ENCODE data around the gene PDCD2.
A peak's percentile ranks its signal among the peaks of the same experiment; 100 is the strongest.

PDCD2 gene

GRCh38 chr6:170552765-170553533 lies 31.5 kb downstream of the PDCD2 start, which contains the start of gene PSMB1:
PSMB1 (minus strand) TSS chr6:170553307; CDS start chr6:170553242, 65 bp downstream.
- H3K27me3 ChIP-seq (ENCODE audit: control insufficient read depth in 1 of 2, insufficient read depth in 2 of 2, low read length in 2 of 2): no peaks in the 10 kb centered on the region
- H3K27ac ChIP-seq (ENCODE audit: low read depth, low read length): peak within 1 kb of the TSS; percentile 92
- peaks cover 36 to 50% of the 10 kb centered on the region in 2 donors for H3K4me1 ChIP-seq (ENCODE audit: control insufficient read depth in 1 of 2, insufficient read depth in 2 of 2, low read length in 2 of 2)
- peak within 1 kb of the TSS; percentile 97 to 99 for H3K4me3 ChIP-seq (ENCODE audit: low read depth in 1 of 2, low read length in 2 of 2)
- peak within 1 kb of the TSS; percentile 91 to 96 for H3K9ac ChIP-seq (ENCODE audit: low read depth in 1 of 2, low read length in 2 of 2)
- peaks cover 7 to 19% of the 10 kb centered on the region in 2 donors for H3K36me3 ChIP-seq (ENCODE audit: control insufficient read depth in 1 of 2, insufficient read depth in 2 of 2, low read length in 2 of 2)
- no peaks in the 10 kb centered on the region for H3K9me3 ChIP-seq (ENCODE audit: control insufficient read depth in 1 of 2, low read length in 2 of 2)

DNA sequence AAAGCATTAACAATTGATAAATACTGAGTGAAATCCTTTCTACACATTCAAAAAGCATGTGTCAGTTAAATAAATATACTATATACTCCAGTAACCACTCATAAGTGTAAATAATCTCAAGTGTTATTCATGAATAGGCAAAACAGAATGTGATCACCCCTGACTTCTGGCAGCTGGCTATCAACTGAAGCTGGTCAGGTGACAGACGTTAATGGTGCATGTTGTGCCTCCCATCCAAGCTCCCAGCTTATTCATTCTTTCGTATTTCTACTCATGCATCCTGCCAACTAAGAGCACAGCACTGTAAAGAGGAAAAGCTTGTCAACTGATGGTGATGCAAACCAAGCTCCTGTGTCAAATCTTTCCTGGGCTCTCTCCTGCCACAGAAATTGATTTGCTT lies 39.0 kb downstream of the PDCD2 start:
- Histone ChIP-seq H3K9me3 (ENCODE audit: control insufficient read depth in 1 of 2, low read length in 2 of 2) (no peaks in the 10 kb centered on the region), H3K4me1 (ENCODE audit: control insufficient read depth in 1 of 2, insufficient read depth in 2 of 2, low read length in 2 of 2) (peaks cover 15 to 16% of the 10 kb centered on the region in 2 donors), H3K27me3 (ENCODE audit: control insufficient read depth in 1 of 2, insufficient read depth in 2 of 2, low read length in 2 of 2) (no peaks in the 10 kb centered on the region), H3K4me3 (ENCODE audit: low read depth in 1 of 2, low read length in 2 of 2) (no peak overlapping the region), H3K9ac (ENCODE audit: low read depth in 1 of 2, low read length in 2 of 2) (no peak overlapping the region), H3K27ac (ENCODE audit: low read depth, low read length) (no peak overlapping the region), H3K36me3 (ENCODE audit: control insufficient read depth in 1 of 2, insufficient read depth in 2 of 2, low read length in 2 of 2) (peaks cover 37 to 74% of the 10 kb centered on the region in 2 donors)

DNA sequence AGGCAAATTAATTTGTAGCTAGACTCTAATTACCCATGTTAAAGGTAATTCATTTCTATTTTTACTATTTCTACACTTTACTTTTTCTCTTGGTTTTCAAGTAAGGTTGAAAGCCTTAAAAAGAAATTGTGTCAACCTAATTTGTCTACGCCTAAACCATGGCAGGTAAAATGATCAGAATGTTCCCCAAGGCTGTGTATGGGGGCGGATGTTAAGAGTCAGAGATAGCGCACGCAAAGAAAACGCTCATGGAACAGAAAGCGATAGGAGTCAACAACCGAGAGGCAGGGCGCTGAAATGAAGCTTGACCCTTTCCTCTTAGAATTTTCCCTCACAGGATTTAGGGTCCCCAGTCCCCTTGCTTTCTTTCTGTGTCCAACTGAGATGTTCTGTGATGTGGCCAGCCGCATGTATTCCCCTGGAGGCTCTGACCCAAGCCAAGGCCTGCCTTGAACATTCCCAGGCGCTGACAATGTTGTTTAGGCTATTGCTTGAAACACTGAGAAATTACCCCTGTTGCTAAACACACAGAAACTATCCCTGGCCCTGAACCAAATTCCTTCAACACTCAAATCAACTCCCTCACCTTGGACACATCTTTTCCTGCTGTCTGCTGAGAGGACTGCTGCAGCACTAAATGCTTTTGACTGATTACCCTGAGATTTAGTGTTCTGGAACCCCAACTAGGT lies 42.3 kb downstream of the PDCD2 start:
- Histone ChIP-seq H3K36me3 (ENCODE audit: control insufficient read depth in 1 of 2, insufficient read depth in 2 of 2, low read length in 2 of 2) (peaks cover 33 to 82% of the 10 kb centered on the region in 2 donors), H3K4me3 (ENCODE audit: low read depth in 1 of 2, low read length in 2 of 2) (no peak overlapping the region), H3K9ac (ENCODE audit: low read depth in 1 of 2, low read length in 2 of 2) (no peak overlapping the region), H3K9me3 (ENCODE audit: control insufficient read depth in 1 of 2, low read length in 2 of 2) (no peaks in the 10 kb centered on the region), H3K27ac (ENCODE audit: low read depth, low read length) (no peak overlapping the region), H3K27me3 (ENCODE audit: control insufficient read depth in 1 of 2, insufficient read depth in 2 of 2, low read length in 2 of 2) (no peaks in the 10 kb centered on the region), H3K4me1 (ENCODE audit: control insufficient read depth in 1 of 2, insufficient read depth in 2 of 2, low read length in 2 of 2) (no peaks in the 10 kb centered on the region)

DNA sequence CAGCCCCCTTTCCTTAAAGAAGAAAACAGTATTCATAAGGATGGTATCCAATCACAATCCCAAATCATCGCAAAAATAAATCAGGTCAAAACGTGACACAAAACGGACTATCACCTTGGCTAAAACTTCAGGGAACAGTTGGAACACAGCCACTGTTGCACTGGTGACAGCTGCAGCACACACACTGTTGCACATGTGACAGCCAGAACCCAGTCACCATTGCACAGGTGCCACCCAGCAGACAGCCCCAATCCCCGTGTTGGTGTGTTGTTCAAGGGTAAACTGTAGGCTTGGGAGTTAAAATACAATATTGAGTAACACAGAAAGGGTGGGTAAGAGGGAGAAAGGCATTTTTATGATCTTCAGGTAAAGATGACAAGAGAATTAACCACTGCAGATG lies 47.1 kb downstream of the PDCD2 start:
- H3K4me1 ChIP-seq (ENCODE audit: control insufficient read depth in 1 of 2, insufficient read depth in 2 of 2, low read length in 2 of 2): peaks cover 4 to 11% of the 10 kb centered on the region in 2 donors
- no peaks in the 10 kb centered on the region for H3K27me3 ChIP-seq (ENCODE audit: control insufficient read depth in 1 of 2, insufficient read depth in 2 of 2, low read length in 2 of 2)
- H3K9ac ChIP-seq (ENCODE audit: low read depth in 1 of 2, low read length in 2 of 2): no peak overlapping the region
- no peak overlapping the region for H3K4me3 ChIP-seq (ENCODE audit: low read depth in 1 of 2, low read length in 2 of 2)
- no peak overlapping the region for H3K27ac ChIP-seq (ENCODE audit: low read depth, low read length)
- peaks cover 34 to 79% of the 10 kb centered on the region in 2 donors for H3K36me3 ChIP-seq (ENCODE audit: control insufficient read depth in 1 of 2, insufficient read depth in 2 of 2, low read length in 2 of 2)
- H3K9me3 ChIP-seq (ENCODE audit: control insufficient read depth in 1 of 2, low read length in 2 of 2): no peaks in the 10 kb centered on the region

DNA sequence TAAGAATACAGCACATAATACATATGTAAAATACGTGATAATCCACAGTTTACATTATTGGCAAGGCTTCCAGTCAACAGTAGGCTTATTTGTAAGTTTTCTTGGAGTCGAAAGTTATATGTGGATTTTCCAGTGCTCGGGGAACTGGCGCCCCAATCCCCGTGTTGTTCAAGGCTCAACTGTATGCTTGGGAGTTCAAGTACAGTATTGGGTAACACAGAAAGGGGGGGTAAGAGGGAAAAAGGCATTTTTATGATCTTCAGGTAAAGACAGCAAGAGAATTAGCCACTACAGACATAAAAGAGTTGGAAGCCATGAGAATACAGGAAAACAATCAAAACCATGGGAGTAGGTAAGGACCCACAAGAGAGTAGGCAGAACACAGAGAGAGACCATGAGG lies 47.8 kb downstream of the PDCD2 start:
- Histone ChIP-seq H3K27me3 (ENCODE audit: control insufficient read depth in 1 of 2, insufficient read depth in 2 of 2, low read length in 2 of 2) (no peaks in the 10 kb centered on the region), H3K27ac (ENCODE audit: low read depth, low read length) (no peak overlapping the region), H3K4me3 (ENCODE audit: low read depth in 1 of 2, low read length in 2 of 2) (no peak overlapping the region), H3K9ac (ENCODE audit: low read depth in 1 of 2, low read length in 2 of 2) (no peak overlapping the region), H3K4me1 (ENCODE audit: control insufficient read depth in 1 of 2, insufficient read depth in 2 of 2, low read length in 2 of 2) (peaks cover 4 to 11% of the 10 kb centered on the region in 2 donors), H3K9me3 (ENCODE audit: control insufficient read depth in 1 of 2, low read length in 2 of 2) (no peaks in the 10 kb centered on the region), H3K36me3 (ENCODE audit: control insufficient read depth in 1 of 2, insufficient read depth in 2 of 2, low read length in 2 of 2) (peaks cover 30 to 72% of the 10 kb centered on the region in 2 donors)

DNA sequence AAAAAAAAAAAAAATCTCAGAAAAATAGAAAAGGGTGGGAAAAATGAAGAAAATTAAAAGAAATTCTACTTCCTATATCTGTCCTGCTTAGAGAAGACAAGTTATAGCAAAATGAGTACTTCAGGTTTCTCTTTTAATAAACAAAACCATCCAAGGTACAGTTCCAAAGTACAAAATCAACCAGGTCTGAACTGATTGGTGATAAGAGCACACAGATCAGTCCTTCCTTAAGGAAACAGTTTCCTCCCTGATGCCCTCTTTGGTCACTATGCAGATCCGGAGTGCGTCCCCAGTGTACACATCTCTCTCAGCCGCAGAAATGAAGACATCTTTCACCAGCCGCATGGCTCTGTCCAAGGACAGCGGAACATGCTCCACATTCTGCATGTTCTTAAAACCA lies 49.4 kb downstream of the PDCD2 start:
- Histone ChIP-seq H3K27me3 (ENCODE audit: control insufficient read depth in 1 of 2, insufficient read depth in 2 of 2, low read length in 2 of 2) (no peaks in the 10 kb centered on the region), H3K9me3 (ENCODE audit: control insufficient read depth in 1 of 2, low read length in 2 of 2) (no peaks in the 10 kb centered on the region), H3K27ac (ENCODE audit: low read depth, low read length) (no peak overlapping the region), H3K9ac (ENCODE audit: low read depth in 1 of 2, low read length in 2 of 2) (no peak overlapping the region), H3K4me3 (ENCODE audit: low read depth in 1 of 2, low read length in 2 of 2) (no peak overlapping the region), H3K36me3 (ENCODE audit: control insufficient read depth in 1 of 2, insufficient read depth in 2 of 2, low read length in 2 of 2) (peaks cover 30 to 64% of the 10 kb centered on the region in 2 donors), H3K4me1 (ENCODE audit: control insufficient read depth in 1 of 2, insufficient read depth in 2 of 2, low read length in 2 of 2) (peaks cover 4 to 11% of the 10 kb centered on the region in 2 donors)

DNA sequence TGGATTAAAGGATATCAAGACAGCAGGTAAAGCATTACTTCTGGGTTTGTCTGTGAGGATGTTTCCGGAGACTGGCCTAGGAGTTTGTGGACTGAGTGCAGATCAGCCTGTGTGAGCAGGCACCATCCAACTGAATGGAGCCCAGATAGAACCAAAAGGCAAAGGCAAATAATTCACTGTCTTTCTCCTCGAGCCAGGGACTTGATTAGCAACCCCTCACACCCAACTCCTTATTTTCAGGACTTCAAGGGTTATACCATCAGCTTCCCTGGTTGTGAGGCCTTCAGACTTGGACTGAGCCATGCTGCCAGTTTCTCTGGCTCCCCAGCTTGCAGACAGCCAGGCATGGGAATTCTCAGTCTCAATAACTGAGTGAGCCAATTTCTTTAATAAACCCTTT lies 50.6 kb downstream of the PDCD2 start:
- H3K4me3 ChIP-seq (ENCODE audit: low read depth in 1 of 2, low read length in 2 of 2): no peak overlapping the region
- peaks cover 30 to 52% of the 10 kb centered on the region in 2 donors for H3K36me3 ChIP-seq (ENCODE audit: control insufficient read depth in 1 of 2, insufficient read depth in 2 of 2, low read length in 2 of 2)
- H3K9ac ChIP-seq (ENCODE audit: low read depth in 1 of 2, low read length in 2 of 2): no peak overlapping the region
- H3K27ac ChIP-seq (ENCODE audit: low read depth, low read length): no peak overlapping the region
- no peaks in the 10 kb centered on the region for H3K9me3 ChIP-seq (ENCODE audit: control insufficient read depth in 1 of 2, low read length in 2 of 2)
- peaks cover 4 to 11% of the 10 kb centered on the region in 2 donors for H3K4me1 ChIP-seq (ENCODE audit: control insufficient read depth in 1 of 2, insufficient read depth in 2 of 2, low read length in 2 of 2)
- H3K27me3 ChIP-seq (ENCODE audit: control insufficient read depth in 1 of 2, insufficient read depth in 2 of 2, low read length in 2 of 2): no peaks in the 10 kb centered on the region

GRCh38 chr6:170532867-170533488 lies 51.5 kb downstream of the PDCD2 start:
- no peak overlapping the region for H3K9ac ChIP-seq (ENCODE audit: low read depth in 1 of 2, low read length in 2 of 2)
- H3K4me3 ChIP-seq (ENCODE audit: low read depth in 1 of 2, low read length in 2 of 2): no peak overlapping the region
- peaks cover 27 to 46% of the 10 kb centered on the region in 2 donors for H3K36me3 ChIP-seq (ENCODE audit: control insufficient read depth in 1 of 2, insufficient read depth in 2 of 2, low read length in 2 of 2)
- H3K27me3 ChIP-seq (ENCODE audit: control insufficient read depth in 1 of 2, insufficient read depth in 2 of 2, low read length in 2 of 2): no peaks in the 10 kb centered on the region
- H3K9me3 ChIP-seq (ENCODE audit: control insufficient read depth in 1 of 2, low read length in 2 of 2): no peaks in the 10 kb centered on the region
- H3K27ac ChIP-seq (ENCODE audit: low read depth, low read length): no peak overlapping the region
- peaks cover 4 to 11% of the 10 kb centered on the region in 2 donors for H3K4me1 ChIP-seq (ENCODE audit: control insufficient read depth in 1 of 2, insufficient read depth in 2 of 2, low read length in 2 of 2)

DNA sequence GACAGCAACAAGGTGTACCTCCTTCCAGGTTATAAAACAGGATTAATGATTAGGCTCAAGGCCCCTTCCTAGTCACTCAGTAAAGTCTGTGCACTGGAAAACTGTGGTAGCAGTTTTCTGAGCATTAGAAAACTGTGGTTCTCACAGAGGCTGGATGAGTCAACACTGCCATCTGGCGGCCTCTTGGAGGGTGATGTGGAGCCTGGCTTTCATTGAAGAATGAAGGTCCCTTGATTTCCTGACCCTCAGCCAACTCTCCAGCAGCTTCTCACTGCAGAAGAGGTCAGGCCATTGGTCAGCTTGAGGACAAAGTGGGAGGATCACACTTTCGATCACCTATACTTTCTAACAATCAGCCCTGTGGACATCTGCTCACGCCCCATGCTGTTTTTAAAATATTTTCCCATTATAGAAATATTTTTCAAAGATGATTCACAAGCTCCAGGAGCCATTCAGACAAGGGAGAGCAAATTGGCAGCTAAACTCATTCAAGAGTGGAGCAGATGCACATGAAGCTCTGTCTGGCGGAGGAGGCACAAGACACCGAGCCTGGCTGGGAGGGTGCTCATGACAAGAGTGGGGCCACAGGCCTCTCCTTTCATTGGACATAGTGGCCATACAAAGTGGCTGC lies 54.5 kb downstream of the PDCD2 start:
- Histone ChIP-seq H3K36me3 (ENCODE audit: control insufficient read depth in 1 of 2, insufficient read depth in 2 of 2, low read length in 2 of 2) (peaks cover 0 to 16% of the 10 kb centered on the region in 2 donors), H3K27ac (ENCODE audit: low read depth, low read length) (no peak overlapping the region), H3K4me3 (ENCODE audit: low read depth in 1 of 2, low read length in 2 of 2) (no peak overlapping the region), H3K27me3 (ENCODE audit: control insufficient read depth in 1 of 2, insufficient read depth in 2 of 2, low read length in 2 of 2) (no peaks in the 10 kb centered on the region), H3K9me3 (ENCODE audit: control insufficient read depth in 1 of 2, low read length in 2 of 2) (no peaks in the 10 kb centered on the region), H3K9ac (ENCODE audit: low read depth in 1 of 2, low read length in 2 of 2) (no peak overlapping the region), H3K4me1 (ENCODE audit: control insufficient read depth in 1 of 2, insufficient read depth in 2 of 2, low read length in 2 of 2) (peaks cover 4 to 11% of the 10 kb centered on the region in 2 donors)

All from duodenal mucosa (tissue), 2 donors.